Uterus (tissue), 4 donors: ENCODE data around the gene ADCY6. TPM values are rescaled to one million over a fixed set of nuclear protein-coding genes. Genes with fewer than 3 reads are reported as not detected.

Source experiments
- DNase-seq, 2 donors: peaks; one replicate each; pipeline ENCODE4 v3.0.0-alpha.2; 2019 to 2020
- H3K27ac ChIP-seq, 2 donors: fragments of 200-600 bp; sonication (generic); 1 replicate in 1 of 2; 2 replicates in 1 of 2; pipeline ENCODE4 v1.5.1; 2016 to 2018
- H3K27me3 ChIP-seq, 2 donors: fragments of 200-600 bp; sonication (generic); one replicate each; pipeline ENCODE4 v1.5.1; 2018 to 2019; ENCODE audit warnings: control low read depth in 1 of 2
- H3K36me3 ChIP-seq, 2 donors: fragments of 200-600 bp; sonication (generic); one replicate each; pipeline ENCODE4 v1.5.1; 2019; ENCODE audit warnings: control low read depth in 1 of 2
- H3K4me1 ChIP-seq, 2 donors: fragments of 200-600 bp; sonication (generic); one replicate each; pipeline ENCODE4 v1.5.1; 2018 to 2019; ENCODE audit warnings: control low read depth in 1 of 2
- H3K4me3 ChIP-seq, 2 donors: fragments of 200-600 bp; sonication (generic); 1 replicate in 1 of 2; 2 replicates in 1 of 2; pipeline ENCODE4 v1.5.1; 2018 to 2019; ENCODE audit warnings: mild to moderate bottlenecking in 1 of 2
- H3K9me3 ChIP-seq, 2 donors: fragments of 200-600 bp; sonication (generic); one replicate each; pipeline ENCODE4 v1.5.1; 2019; ENCODE audit warnings: control low read depth in 1 of 2
- CTCF ChIP-seq, 4 experiments: fragments of 200-600 bp in 2 of 4; fragments of 450-650 bp in 2 of 4; sonication (generic) in 2 of 4; IDR thresholded peaks; one replicate each; pipeline ENCODE4 v1.5.1; 2016 to 2019; ENCODE audit warnings: antibody characterized with exemption in 4 of 4, mild to moderate bottlenecking in 2 of 4, moderate library complexity in 1 of 4
- POLR2A ChIP-seq, 2 donors: fragments of 450-650 bp; IDR thresholded peaks; one replicate each; pipeline ENCODE4 v1.6.1; 2016; ENCODE audit warnings: antibody characterized with exemption in 2 of 2, mild to moderate bottlenecking in 1 of 2, moderate library complexity in 1 of 2
- intact Hi-C: fragments of 100-400 bp; cut with DNase I; formaldehyde crosslinking; loops from one replicate; pipeline ENCODE4 v1.15.1; 2023; ENCODE audit warnings: low total_unique reads
- total RNA-seq, 4 donors: library from RNA; depleted of rRNA in 3 of 4; stranded (reverse); fragments of >200 nt in 3 of 4; gene quantifications; one replicate each; pipeline versions ENCODE4 v1.1.0 to v1.2.4, GENCODE V29; 2014 to 2023
- donor health status: DM: yes; HTN: yes; CAD: no.

Gene ADCY6
- total RNA-seq, 4 donors from 2014 or later: 10.6 to 75.8 (median 55.0) TPM

GRCh38 chr12:48767521-48767920 is 21.4 kb downstream of the ADCY6 start:
- peak overlapping the region; percentile 20 to 77 for H3K27ac ChIP-seq
- H3K9me3 ChIP-seq: no peaks in the 10 kb centered on the region
- no peak for DNase-seq
- H3K27me3 ChIP-seq: no peaks in the 10 kb centered on the region
- TF ChIP-seq POLR2A (IDR thresholded peaks at IDR 0.05): no peak
- no peak for TF ChIP-seq CTCF (IDR thresholded peaks at IDR 0.05)
- H3K4me1 ChIP-seq: no peaks in the 10 kb centered on the region
- no peak overlapping the region for H3K4me3 ChIP-seq
- intact Hi-C loops: no loop called here
- H3K36me3 ChIP-seq: no peaks in the 10 kb centered on the region

- TF ChIP-seq CTCF (IDR thresholded peaks at IDR 0.05) (no peak), POLR2A (IDR thresholded peaks at IDR 0.05) (no peak)
- Histone ChIP-seq H3K9me3 (no peaks in the 10 kb centered on the region), H3K27me3 (no peaks in the 10 kb centered on the region), H3K36me3 (no peaks in the 10 kb centered on the region), H3K4me1 (no peaks in the 10 kb centered on the region), H3K4me3 (no peak overlapping the region), H3K27ac (peak overlapping the region; percentile 58 to 77)
- DNase-seq: peak; percentile 51 to 55
- intact Hi-C loops: no loop called here
Observed at GRCh38 chr12:48767047-48767446, 21.8 kb downstream of the ADCY6 start.

GRCh38 chr12:48765753-48766162 is 23.1 kb downstream of the ADCY6 start:
- intact Hi-C loops: no loop called here
- Histone ChIP-seq H3K4me1 (no peaks in the 10 kb centered on the region), H3K27me3 (no peaks in the 10 kb centered on the region), H3K36me3 (no peaks in the 10 kb centered on the region), H3K27ac (peak overlapping the region; percentile 58 to 77), H3K9me3 (no peaks in the 10 kb centered on the region), H3K4me3 (no peak overlapping the region)
- no peak for TF ChIP-seq POLR2A (IDR thresholded peaks at IDR 0.05)
- TF ChIP-seq CTCF (IDR thresholded peaks at IDR 0.05): no peak
- DNase-seq: peak; percentile 41 to 66

GRCh38 chr12:48764521-48764920 is 24.4 kb downstream of the ADCY6 start:
- no peaks in the 10 kb centered on the region for H3K36me3 ChIP-seq
- intact Hi-C loops: no loop called here

GRCh38 chr12:48758737-48759136 is 30.2 kb downstream of the ADCY6 start:
- intact Hi-C loops: no loop called here
- no peaks in the 10 kb centered on the region for H3K9me3 ChIP-seq
- DNase-seq: no peak
- H3K4me1 ChIP-seq: no peaks in the 10 kb centered on the region
- no peak overlapping the region for H3K4me3 ChIP-seq
- no peak overlapping the region for H3K27ac ChIP-seq
- H3K36me3 ChIP-seq: no peaks in the 10 kb centered on the region
- TF ChIP-seq CTCF (IDR thresholded peaks at IDR 0.05): no peak
- TF ChIP-seq POLR2A (IDR thresholded peaks at IDR 0.05): no peak
- no peaks in the 10 kb centered on the region for H3K27me3 ChIP-seq

More at GRCh38 chr12:48764521-48764920, 24.4 kb downstream of the ADCY6 start:
- no peak for DNase-seq
- no peaks in the 10 kb centered on the region for H3K9me3 ChIP-seq
- no peak overlapping the region for H3K4me3 ChIP-seq
- no peaks in the 10 kb centered on the region for H3K27me3 ChIP-seq
- H3K27ac ChIP-seq: peak overlapping the region in 1 of 2 donors; percentile 77
- no peaks in the 10 kb centered on the region for H3K4me1 ChIP-seq
- no peak for TF ChIP-seq CTCF (IDR thresholded peaks at IDR 0.05)
- TF ChIP-seq POLR2A (IDR thresholded peaks at IDR 0.05): no peak
